ENCODE data around the gene UGT2B7. TPM values are rescaled to one million over a fixed set of nuclear protein-coding genes. Genes with fewer than 3 reads are reported as not detected.

Gene UGT2B7
- total and polyA plus RNA-seq, 4 donors: 0.14 to 13.5 (median 1.3) TPM

DNA sequence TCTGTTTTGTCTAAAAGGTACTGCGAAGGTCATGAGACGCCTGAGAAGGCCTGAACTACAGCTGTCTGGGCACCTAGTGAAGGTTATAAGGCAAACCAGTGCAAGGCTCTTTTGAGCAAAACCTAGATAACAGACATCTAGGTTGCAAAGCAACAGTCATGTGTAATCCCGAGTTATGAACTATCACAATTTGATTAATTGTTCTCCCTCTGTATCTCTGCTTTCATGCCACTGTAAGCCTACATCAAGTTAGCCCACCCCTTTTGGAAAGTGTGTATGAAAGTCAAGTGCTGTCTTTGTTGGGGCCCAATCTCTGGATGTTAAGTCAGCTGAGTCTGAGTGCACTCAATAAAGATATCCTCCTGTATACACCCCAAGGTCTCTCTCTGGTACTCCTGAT lies 31.9 kb upstream of the UGT2B7 start:
- Histone ChIP-seq H3K27me3 (ENCODE audit: control insufficient read depth in 3 of 3, insufficient read depth in 3 of 3, low read length in 2 of 3) (no peaks in the 10 kb centered on the region), H3K9me3 (ENCODE audit: control insufficient read depth in 4 of 4, insufficient read depth in 3 of 4, low read length in 3 of 4) (no peaks in the 10 kb centered on the region), H3K4me1 (ENCODE audit: control insufficient read depth in 5 of 5, insufficient read depth in 5 of 5, low read length in 5 of 5) (no peaks in the 10 kb centered on the region), H3K27ac (ENCODE audit: low read depth in 1 of 2, low read length in 1 of 2) (no peak overlapping the region), H3K36me3 (ENCODE audit: control insufficient read depth in 4 of 4, insufficient read depth in 4 of 4, low read length in 4 of 4) (no peaks in the 10 kb centered on the region), H3K9ac (ENCODE audit: insufficient read depth in 1 of 2, low read length in 2 of 2) (no peak overlapping the region), H3K4me3 (no peak overlapping the region)
- TF ChIP-seq, protein P1, sequence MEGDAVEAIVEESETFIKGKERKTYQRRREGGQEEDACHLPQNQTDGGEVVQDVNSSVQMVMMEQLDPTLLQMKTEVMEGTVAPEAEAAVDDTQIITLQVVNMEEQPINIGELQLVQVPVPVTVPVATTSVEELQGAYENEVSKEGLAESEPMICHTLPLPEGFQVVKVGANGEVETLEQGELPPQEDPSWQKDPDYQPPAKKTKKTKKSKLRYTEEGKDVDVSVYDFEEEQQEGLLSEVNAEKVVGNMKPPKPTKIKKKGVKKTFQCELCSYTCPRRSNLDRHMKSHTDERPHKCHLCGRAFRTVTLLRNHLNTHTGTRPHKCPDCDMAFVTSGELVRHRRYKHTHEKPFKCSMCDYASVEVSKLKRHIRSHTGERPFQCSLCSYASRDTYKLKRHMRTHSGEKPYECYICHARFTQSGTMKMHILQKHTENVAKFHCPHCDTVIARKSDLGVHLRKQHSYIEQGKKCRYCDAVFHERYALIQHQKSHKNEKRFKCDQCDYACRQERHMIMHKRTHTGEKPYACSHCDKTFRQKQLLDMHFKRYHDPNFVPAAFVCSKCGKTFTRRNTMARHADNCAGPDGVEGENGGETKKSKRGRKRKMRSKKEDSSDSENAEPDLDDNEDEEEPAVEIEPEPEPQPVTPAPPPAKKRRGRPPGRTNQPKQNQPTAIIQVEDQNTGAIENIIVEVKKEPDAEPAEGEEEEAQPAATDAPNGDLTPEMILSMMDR (IDR thresholded peaks at IDR 0.05; ENCODE audit: control extremely low read depth, extremely low read depth): no peak
- no peak for ATAC-seq (ENCODE audit: insufficient read depth, low FRiP score)
- no peak for DNase-seq
- 85 to 87% methylated on average over 3 of the region's 3 CpGs for WGBS, 2 donors

DNA sequence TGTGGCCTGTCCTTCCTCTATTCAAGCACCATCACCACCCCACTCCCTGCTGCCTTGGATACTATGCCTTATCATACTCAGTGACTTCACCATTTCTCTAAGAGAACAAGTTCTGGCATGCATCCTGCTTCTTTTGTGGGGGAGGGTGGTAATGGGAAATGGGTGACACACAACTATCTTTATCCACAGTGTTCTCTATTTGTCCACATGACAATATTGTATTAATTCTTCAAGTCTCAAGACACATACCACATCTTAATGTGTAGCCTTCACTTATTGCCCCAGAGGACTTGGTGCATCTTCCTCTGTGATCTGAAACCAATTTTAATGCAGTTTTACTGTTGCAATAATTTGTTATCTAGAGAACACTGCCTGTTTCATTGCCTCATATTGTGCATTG lies 29.3 kb upstream of the UGT2B7 start:
- H3K9ac ChIP-seq (ENCODE audit: insufficient read depth in 1 of 2, low read length in 2 of 2): no peak overlapping the region
- no peak overlapping the region for H3K4me3 ChIP-seq
- H3K27me3 ChIP-seq (ENCODE audit: control insufficient read depth in 3 of 3, insufficient read depth in 3 of 3, low read length in 2 of 3): no peaks in the 10 kb centered on the region
- ATAC-seq (ENCODE audit: insufficient read depth, low FRiP score): no peak
- TF ChIP-seq, protein P1 (IDR thresholded peaks at IDR 0.05; ENCODE audit: control extremely low read depth, extremely low read depth): no peak
- no peaks in the 10 kb centered on the region for H3K4me1 ChIP-seq (ENCODE audit: control insufficient read depth in 5 of 5, insufficient read depth in 5 of 5, low read length in 5 of 5)
- no peaks in the 10 kb centered on the region for H3K9me3 ChIP-seq (ENCODE audit: control insufficient read depth in 4 of 4, insufficient read depth in 3 of 4, low read length in 3 of 4)
- no peak overlapping the region for H3K27ac ChIP-seq (ENCODE audit: low read depth in 1 of 2, low read length in 1 of 2)
- no peak for DNase-seq
- no peaks in the 10 kb centered on the region for H3K36me3 ChIP-seq (ENCODE audit: control insufficient read depth in 4 of 4, insufficient read depth in 4 of 4, low read length in 4 of 4)

DNA sequence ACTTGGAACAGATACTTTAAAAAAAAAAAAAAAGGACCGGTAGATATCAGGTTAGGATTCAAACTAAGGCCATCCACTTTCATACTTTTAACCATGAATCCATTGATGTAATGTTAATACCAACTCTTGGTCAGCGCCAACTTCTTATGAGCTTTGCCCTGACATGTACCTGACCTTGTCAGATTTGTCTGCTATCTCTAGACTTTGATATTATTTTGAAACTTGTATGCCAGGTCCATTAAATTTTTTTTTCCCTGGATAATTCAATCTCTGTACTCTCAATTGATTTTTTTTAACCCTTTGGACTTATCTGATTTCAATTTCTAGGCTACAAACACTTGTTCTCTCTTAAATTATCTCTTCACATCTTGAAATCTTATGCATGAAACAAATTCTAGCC lies 27.2 kb upstream of the UGT2B7 start:
- Histone ChIP-seq H3K27me3 (ENCODE audit: control insufficient read depth in 3 of 3, insufficient read depth in 3 of 3, low read length in 2 of 3) (no peaks in the 10 kb centered on the region), H3K9me3 (ENCODE audit: control insufficient read depth in 4 of 4, insufficient read depth in 3 of 4, low read length in 3 of 4) (no peaks in the 10 kb centered on the region), H3K36me3 (ENCODE audit: control insufficient read depth in 4 of 4, insufficient read depth in 4 of 4, low read length in 4 of 4) (no peaks in the 10 kb centered on the region), H3K4me1 (ENCODE audit: control insufficient read depth in 5 of 5, insufficient read depth in 5 of 5, low read length in 5 of 5) (no peaks in the 10 kb centered on the region), H3K4me3 (no peak overlapping the region), H3K27ac (ENCODE audit: low read depth in 1 of 2, low read length in 1 of 2) (no peak overlapping the region), H3K9ac (ENCODE audit: insufficient read depth in 1 of 2, low read length in 2 of 2) (no peak overlapping the region)
- WGBS, 2 donors: 67% methylated on average over 2 of the region's 2 CpGs
- DNase-seq: no peak
- TF ChIP-seq, protein P1 (IDR thresholded peaks at IDR 0.05; ENCODE audit: control extremely low read depth, extremely low read depth): no peak
- ATAC-seq (ENCODE audit: insufficient read depth, low FRiP score): no peak

DNA sequence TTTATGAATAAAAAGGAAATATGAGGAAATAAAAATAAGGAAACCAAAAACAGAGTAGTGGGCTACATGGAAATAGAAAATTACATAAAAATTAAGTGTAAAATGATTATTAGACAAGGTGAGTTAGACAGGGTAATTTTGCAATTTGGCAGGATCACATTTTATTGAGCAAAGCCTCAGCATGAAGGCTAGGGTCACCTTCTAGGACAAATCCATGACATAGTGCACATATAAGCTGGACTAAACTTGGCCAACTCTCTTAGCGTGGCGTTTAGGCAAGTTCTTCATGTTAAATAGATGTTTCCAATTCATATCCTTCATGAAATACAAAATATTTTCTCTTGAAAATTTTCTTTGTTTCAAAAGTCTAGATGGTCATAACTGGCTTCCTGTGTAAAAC lies 25.7 kb upstream of the UGT2B7 start:
- ATAC-seq (ENCODE audit: insufficient read depth, low FRiP score) (no peak), DNase-seq (no peak)
- no peak overlapping the region for H3K27ac ChIP-seq (ENCODE audit: low read depth in 1 of 2, low read length in 1 of 2)
- TF ChIP-seq, protein P1 (IDR thresholded peaks at IDR 0.05; ENCODE audit: control extremely low read depth, extremely low read depth): no peak
- no peak overlapping the region for H3K4me3 ChIP-seq
- H3K27me3 ChIP-seq (ENCODE audit: control insufficient read depth in 3 of 3, insufficient read depth in 3 of 3, low read length in 2 of 3): no peaks in the 10 kb centered on the region
- H3K36me3 ChIP-seq (ENCODE audit: control insufficient read depth in 4 of 4, insufficient read depth in 4 of 4, low read length in 4 of 4): no peaks in the 10 kb centered on the region
- no peaks in the 10 kb centered on the region for H3K9me3 ChIP-seq (ENCODE audit: control insufficient read depth in 4 of 4, insufficient read depth in 3 of 4, low read length in 3 of 4)
- 66 to 68% methylated on average over 2 of the region's 2 CpGs for WGBS, 2 donors
- no peaks in the 10 kb centered on the region for H3K4me1 ChIP-seq (ENCODE audit: control insufficient read depth in 5 of 5, insufficient read depth in 5 of 5, low read length in 5 of 5)
- H3K9ac ChIP-seq (ENCODE audit: insufficient read depth in 1 of 2, low read length in 2 of 2): no peak overlapping the region
